ENCODE results near the gene VIPR2.

DNA sequence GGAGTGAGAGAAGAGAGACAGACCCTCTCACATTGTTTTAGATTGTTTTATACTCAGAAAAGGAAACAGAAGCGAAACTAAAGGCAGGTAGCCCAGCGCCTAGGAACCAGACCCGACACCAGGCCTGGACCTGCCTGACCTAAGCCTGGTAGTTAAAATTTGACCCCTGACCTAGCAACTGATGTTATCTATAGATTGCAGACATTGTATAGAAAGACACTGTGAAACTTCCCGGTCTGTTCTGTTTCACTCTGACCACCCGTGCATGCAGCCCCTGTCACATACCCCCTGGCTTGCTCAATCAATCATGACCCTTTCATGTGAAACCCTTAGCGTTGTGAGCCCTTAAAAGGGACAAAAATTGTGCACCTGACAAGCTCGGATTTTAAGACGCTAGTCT is 31.6 kb downstream of the VIPR2 start:
- TF ChIP-seq, protein P1, sequence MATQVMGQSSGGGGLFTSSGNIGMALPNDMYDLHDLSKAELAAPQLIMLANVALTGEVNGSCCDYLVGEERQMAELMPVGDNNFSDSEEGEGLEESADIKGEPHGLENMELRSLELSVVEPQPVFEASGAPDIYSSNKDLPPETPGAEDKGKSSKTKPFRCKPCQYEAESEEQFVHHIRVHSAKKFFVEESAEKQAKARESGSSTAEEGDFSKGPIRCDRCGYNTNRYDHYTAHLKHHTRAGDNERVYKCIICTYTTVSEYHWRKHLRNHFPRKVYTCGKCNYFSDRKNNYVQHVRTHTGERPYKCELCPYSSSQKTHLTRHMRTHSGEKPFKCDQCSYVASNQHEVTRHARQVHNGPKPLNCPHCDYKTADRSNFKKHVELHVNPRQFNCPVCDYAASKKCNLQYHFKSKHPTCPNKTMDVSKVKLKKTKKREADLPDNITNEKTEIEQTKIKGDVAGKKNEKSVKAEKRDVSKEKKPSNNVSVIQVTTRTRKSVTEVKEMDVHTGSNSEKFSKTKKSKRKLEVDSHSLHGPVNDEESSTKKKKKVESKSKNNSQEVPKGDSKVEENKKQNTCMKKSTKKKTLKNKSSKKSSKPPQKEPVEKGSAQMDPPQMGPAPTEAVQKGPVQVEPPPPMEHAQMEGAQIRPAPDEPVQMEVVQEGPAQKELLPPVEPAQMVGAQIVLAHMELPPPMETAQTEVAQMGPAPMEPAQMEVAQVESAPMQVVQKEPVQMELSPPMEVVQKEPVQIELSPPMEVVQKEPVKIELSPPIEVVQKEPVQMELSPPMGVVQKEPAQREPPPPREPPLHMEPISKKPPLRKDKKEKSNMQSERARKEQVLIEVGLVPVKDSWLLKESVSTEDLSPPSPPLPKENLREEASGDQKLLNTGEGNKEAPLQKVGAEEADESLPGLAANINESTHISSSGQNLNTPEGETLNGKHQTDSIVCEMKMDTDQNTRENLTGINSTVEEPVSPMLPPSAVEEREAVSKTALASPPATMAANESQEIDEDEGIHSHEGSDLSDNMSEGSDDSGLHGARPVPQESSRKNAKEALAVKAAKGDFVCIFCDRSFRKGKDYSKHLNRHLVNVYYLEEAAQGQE (IDR thresholded peaks at IDR 0.05; ENCODE audit: insufficient read depth in 1 of 2, low read depth in 2 of 2, low read length in 2 of 2) = no peak
- TF ChIP-seq SIN3A (IDR thresholded peaks at IDR 0.05; ENCODE audit: borderline replicate concordance, insufficient read depth, low read length) = no peak
- no peak for TF ChIP-seq TAF1 (IDR thresholded peaks at IDR 0.05; ENCODE audit: borderline replicate concordance, insufficient read depth, low read length)
